ENCODE measurements around the gene GLYATL1.

Gene GLYATL1, protein sequence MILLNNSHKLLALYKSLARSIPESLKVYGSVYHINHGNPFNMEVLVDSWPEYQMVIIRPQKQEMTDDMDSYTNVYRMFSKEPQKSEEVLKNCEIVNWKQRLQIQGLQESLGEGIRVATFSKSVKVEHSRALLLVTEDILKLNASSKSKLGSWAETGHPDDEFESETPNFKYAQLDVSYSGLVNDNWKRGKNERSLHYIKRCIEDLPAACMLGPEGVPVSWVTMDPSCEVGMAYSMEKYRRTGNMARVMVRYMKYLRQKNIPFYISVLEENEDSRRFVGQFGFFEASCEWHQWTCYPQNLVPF

DNA sequence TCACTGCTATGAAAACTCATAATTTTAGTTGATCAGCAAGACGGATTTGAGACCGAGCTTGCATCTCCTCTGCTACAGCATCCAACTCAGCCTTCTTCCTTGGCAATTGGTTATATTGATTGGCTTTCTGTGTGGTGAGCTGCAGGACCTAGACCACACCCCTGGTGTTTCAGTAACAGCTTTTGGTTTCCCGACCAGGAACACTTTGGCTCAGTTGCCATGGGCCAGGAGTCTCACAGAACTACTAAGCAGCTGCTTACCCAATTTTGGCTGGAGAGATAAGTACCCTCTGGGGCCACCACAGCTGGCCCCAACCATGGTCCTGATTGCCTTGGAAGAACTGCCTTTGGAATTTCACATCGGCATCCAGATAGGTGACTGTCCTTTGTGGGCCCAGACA is at the start of gene GLYATL1:
GLYATL1 (plus strand) TSS at position 212 of the 400 bp plus-strand sequence. CDS start 7,600 bp downstream, outside the sequence.
- DNase-seq = no peak

GRCh38 chr11:58893899-58894298 is 45.4 kb upstream of the GLYATL1 start:
- DNase-seq = no peak

DNA sequence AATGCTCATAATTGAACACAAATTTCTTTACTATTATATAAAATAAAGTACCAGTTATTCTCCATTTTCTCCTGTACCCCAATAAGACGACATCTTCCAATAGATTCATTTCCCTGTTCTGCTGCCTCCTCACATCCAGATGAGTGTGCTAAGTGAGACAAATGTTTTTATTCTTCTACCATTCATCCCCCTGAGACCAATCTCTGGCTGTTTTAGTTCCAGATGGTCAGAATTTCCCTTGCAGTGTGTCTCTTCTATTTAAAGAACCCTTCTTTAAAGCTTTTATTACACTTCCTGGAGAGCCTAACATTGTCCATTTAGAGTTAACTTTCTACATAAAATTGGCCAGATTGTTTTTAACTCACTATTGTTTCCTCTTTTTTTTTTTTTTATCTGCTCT is 41.2 kb upstream of the GLYATL1 start:
- no peak for DNase-seq

DNA sequence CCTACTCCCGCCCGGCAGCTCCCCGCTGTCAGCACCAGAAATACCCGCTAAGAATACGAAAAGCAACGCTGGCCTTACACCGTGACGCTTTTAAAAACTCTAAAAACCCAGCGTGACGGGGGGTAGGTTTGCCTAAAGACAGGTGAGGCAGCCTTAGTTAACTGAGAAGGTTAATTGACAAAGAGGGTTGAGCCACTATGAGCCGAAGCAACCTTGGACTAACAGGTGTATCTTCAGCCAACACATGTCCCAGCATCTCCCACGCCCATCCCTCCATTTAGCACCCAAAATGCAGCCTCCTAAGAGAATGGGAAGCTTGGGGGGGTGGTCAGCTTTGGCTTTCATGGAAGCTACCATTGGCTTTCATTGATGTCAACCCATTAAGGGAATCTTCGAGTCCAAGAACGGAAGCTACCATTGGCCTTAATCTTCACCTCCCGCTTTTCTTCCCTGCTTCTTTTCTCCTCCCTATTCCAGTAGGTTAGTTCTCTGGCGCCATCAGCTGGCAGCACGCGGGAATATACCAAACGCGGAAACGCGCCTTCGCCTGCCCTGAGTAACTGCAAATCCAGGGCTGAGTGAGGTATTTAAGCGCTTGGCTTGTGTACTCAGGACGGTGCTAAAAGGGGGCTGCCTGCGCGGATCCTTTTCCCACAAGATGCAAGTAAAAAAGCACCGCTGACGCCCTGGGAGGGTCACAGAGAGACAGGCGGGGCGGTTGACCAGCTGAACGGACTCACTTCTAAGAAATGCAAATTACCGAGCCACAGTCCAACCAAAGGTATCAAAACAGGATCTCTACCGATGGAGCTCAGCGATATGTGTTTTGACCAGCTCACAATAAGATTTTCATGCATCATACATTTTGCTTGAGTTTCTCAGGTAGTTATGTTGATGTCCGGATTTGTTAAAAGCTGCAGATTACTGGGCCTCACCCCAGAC is 38.5 kb upstream of the GLYATL1 start:
- no peak for DNase-seq

DNA sequence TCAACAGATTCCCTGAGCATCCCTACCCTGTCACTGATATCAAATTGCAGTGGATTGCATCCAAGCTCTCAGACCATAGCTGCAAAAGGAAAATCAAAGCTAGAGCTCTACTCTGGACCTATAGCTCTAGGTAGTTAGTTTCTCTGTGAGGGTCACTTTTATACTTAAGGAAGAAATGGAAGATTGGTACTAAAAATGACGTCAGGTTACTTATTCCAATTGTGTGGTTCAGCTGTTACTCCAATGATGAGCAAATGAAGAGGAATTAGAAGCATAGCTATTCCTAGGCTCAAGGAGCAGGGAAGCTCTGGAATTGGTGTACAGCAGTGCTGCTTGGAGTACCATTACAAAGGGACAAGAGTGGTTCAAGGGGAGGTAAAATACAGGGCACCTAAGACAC is 36.4 kb upstream of the GLYATL1 start:
- DNase-seq = no peak

DNA sequence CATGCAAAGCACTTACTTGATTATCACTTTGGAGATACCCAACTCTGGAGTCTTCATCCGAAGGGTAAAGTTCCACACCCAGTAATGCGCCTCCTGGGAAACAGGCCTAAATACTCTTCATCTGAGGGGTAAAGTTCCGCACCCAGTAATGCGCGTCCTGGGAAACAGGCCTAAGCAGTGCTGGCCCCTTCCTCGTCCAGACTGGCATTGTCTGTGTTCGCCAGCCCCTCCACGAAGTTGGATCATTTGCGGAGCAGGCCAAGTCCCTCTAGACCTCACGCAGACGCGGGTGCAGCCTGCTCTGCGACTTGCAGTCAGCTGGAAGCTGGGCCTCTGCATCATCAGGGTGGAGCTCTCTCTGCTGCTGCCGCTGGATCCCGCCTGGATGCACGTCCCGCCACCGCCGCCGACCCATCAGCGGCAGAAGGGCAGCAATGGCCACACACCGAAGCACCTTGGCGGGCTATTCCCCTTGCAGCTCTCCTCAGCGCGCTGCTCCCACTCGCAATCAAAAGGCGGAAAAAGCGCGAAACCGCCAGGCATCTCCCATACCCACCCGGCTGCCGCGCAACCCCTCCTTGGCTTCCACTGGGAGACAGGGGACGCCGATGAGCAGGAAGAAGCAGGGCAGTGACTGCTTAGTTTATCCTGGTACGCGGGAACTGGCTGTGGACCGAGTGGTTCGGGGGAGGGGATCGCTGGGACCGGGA is 34.1 kb upstream of the GLYATL1 start:
- DNase-seq = no peak

DNA sequence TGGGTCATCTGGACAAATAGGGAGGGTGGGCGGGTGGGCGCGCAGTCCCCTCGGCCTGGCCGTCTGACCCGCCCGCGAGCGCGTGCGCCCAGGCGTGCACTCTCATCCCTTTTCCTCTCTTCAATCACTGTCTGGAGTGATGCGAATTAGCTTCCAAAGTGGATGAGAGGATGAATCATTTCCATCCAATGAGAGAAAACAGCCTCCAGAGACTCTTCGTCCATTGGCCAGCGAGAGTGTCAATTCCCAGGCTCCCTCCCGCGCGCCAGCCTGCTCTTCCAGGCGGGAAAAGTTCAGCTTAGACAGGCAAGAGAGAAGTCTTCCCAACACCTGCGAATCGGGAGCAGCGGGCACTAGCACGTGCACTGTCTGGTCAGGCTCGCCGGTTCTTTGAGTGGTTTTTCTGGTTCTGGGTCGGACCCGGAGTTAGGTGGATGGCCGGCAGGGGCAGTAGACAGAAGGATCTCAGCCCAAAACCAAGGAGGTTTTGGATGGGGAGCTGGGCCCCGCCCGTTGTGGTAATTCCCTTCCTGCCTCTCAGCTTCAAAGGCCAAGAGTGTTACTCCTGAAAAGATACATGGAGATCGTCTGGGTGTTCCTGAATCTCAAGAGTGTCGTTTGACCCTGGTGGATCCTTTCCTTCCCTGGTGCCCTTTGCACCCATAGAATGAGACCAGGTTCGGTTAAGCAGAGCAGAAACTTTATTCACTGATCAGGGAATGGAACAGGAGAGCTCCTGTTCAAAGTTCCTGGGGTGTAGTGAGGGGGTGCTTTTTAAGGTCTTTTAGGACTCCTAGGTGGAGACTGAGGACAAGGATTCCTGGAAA is 33.4 kb upstream of the GLYATL1 start:
- no peak for DNase-seq

DNA sequence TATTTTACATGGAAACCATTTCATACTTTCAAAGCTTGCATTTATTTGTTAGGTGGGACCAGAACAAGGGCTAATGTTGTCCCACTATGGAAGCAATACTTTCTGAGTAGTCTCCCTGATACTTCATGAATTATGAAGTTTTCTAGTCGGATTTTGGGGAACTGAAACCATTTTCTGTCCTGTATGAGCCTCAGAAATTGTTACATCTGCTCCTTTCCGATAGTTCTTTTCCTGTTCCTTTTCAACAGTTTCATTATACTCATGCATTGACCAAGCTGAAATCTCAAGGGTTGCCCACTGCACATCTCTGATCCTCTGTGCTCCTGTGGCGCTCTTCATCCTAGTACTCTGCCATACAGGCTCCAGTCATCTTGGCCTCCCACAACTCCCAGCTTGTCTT is 31.5 kb upstream of the GLYATL1 start:
- no peak for DNase-seq

DNA sequence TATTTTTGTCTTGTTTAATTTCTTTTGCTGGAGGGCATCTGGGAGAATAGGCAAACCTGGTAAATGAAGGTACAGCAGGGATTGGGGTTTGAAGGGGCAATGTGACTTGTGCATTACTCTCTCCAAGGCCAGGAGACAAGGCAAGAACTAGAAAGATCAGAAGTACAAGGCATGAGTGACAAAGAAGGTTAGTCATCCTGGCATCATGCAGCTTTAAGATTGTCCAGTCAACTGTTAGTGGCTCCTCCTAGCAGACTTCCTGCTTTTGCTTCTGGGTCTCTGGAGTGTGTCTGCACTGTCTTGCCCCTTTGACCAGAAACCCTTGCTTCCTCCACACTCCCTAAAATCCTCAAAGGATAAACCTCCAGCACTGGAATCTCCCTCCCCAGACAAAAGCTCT is 27.2 kb upstream of the GLYATL1 start:
- DNase-seq = no peak

GRCh38 chr11:58913685-58914084 is 25.6 kb upstream of the GLYATL1 start:
- no peak for DNase-seq

- DNase-seq = no peak
These were observed 24.3 kb upstream of the GLYATL1 start for GRCh38 chr11:58914821-58915543.

GRCh38 chr11:58916637-58917036 is 22.7 kb upstream of the GLYATL1 start:
- no peak for DNase-seq

DNA sequence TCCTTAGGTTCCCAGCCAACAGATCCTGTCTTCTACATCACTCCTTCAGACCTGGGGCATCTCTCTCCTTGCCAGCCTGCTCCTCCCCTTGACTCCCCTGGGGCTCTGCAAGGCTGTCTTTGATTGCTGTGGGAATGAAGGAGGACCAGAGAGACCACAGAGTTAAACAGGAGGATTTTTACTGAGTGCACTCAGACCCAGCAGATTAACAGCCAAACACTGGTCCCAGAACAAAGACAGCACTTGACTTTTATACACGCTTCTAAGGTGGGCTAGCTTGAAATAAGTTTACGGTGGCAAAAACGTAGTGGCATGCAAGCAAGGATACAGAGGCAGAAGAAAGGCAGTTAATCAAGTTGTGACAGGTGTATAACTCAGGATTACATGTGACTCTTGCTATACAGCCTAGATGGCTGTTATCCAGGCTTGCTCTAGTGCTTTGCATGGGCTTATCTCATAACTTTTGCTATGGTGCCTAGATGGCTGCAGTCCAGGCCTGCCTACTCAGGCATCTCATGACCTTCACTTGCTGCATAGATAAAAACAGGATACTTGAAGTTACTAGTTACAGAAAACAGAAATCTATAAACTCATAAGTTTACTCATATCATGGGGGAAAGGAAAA is 22.0 kb upstream of the GLYATL1 start:
- DNase-seq = no peak

DNA sequence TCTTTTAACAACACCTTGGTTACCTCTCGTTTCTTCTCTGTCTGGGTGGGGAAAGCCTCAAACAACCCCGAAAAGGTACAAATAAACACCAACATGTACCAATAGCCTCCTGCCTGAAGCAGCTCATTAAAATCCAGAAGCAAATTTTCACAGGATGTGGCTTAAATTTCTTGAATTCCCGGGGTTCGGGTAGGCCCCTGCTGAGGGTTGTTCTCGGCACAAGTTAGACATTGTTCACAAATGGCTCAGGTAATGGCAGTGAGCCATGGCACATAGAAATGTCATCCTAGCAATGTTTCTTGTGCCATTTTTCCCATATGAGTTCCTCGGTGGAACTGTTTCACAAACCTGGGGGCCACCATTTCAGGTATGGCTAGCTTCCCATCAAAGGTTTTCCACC is 19.7 kb upstream of the GLYATL1 start:
- no peak for DNase-seq

DNA sequence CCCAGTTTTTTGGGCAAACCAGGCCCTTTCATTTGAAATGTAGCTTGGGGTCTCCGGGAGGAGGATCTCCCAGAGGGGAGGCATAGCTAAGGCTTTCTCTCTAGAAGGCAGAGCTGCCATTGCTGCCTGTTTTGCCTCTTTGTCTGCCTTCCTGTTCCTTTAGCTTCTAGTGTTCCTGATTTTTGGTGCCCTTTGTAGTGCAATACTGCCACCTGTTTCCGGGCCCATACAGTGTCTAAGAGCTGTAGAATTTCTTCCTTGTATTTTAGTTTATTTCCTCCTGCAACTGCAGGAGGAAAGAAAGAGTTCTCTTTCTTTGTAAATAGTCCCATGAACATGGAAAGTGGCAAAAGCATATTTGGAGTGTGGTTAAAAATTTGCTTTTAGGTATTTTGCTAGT is 19.3 kb upstream of the GLYATL1 start:
- DNase-seq = no peak

GRCh38 chr11:58921778-58922390 is 17.4 kb upstream of the GLYATL1 start:
- no peak for DNase-seq

DNA sequence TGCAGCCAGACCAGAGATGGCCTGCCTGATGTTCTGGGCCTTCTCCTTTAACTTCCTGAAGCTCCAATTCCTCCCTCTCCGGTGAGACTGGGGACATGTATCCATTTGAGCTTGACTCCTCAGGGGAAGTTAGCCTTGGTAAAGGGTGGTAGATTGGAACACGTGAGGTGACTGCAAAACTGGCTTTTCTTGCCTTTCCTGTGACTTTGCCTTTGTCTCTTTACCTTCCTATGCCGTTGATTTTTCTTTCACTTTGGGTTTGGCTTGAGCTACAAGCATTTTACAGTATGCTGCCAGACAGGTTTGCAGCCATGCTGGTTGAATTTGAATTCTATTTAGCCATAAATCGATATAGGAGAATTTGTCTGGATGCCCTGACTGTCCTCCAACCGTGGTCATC is 16.8 kb upstream of the GLYATL1 start:
- no peak for DNase-seq

GRCh38 chr11:58923300-58923788 is 15.9 kb upstream of the GLYATL1 start:
- DNase-seq = no peak

- no peak for DNase-seq
These were observed 15.1 kb upstream of the GLYATL1 start for GRCh38 chr11:58924230-58924629.

- no peak for DNase-seq
These were observed 13.0 kb upstream of the GLYATL1 start for GRCh38 chr11:58926251-58926650.

- no peak for DNase-seq
These were observed 12.6 kb upstream of the GLYATL1 start for GRCh38 chr11:58926695-58927094.

Measured in activated effector memory CD4-positive, alpha-beta T cell treated with Interleukin-2 at 50 U/mL for 16 hours (primary cell).